Measurements from ENCODE around the gene PKNOX2. TPM values are rescaled to one million over a fixed set of nuclear protein-coding genes. Genes with fewer than 3 reads are reported as not detected.

PKNOX2 gene
- total RNA-seq, 2 donors from 2014 or later: 4.0 to 6.9 TPM

GRCh38 chr11:125192183-125192582 is 27.6 kb downstream of the PKNOX2 start:
- 56 to 71% methylated on average over 6 to 9 of the region's 9 CpGs for WGBS, 2 experiments (ENCODE audit: insufficient coverage in 1 of 2, insufficient read length in 1 of 2)
- Histone ChIP-seq H3K27me3 (ENCODE audit: control insufficient read depth, insufficient read depth, low read length, poor library complexity, severe bottlenecking) (no peaks in the 10 kb centered on the region), H3K36me3 (ENCODE audit: control insufficient read depth, insufficient read depth, low read length) (no peaks in the 10 kb centered on the region), H3K27ac (ENCODE audit: low read depth, low read length) (peak overlapping the region; percentile 42), H3K9ac (ENCODE audit: extremely low read depth, low read length, poor library complexity, severe bottlenecking) (no peak overlapping the region), H3K4me1 (ENCODE audit: control insufficient read depth, insufficient read depth, low read length) (peaks cover 17% of the 10 kb centered on the region), H3K4me3 (ENCODE audit: low read length) (no peak overlapping the region), H3K9me3 (ENCODE audit: control insufficient read depth, low read length) (peaks cover under 1% of the 10 kb centered on the region)
- peak; percentile 56 for DNase-seq
- Mint-ChIP-seq H3K4me3 (no peak overlapping the region), H3K27ac (peak overlapping the region; percentile 1), H3K4me1 (peaks cover 35% of the 10 kb centered on the region), H3K27me3 (ENCODE audit: insufficient read depth) (peaks cover 34% of the 10 kb centered on the region), H3K9me3 (no peaks in the 10 kb centered on the region), H3K36me3 (ENCODE audit: low read depth) (no peaks in the 10 kb centered on the region)
- TF ChIP-seq CTCF (conservative IDR thresholded peaks at IDR 0.05): peak; percentile 42

DNA sequence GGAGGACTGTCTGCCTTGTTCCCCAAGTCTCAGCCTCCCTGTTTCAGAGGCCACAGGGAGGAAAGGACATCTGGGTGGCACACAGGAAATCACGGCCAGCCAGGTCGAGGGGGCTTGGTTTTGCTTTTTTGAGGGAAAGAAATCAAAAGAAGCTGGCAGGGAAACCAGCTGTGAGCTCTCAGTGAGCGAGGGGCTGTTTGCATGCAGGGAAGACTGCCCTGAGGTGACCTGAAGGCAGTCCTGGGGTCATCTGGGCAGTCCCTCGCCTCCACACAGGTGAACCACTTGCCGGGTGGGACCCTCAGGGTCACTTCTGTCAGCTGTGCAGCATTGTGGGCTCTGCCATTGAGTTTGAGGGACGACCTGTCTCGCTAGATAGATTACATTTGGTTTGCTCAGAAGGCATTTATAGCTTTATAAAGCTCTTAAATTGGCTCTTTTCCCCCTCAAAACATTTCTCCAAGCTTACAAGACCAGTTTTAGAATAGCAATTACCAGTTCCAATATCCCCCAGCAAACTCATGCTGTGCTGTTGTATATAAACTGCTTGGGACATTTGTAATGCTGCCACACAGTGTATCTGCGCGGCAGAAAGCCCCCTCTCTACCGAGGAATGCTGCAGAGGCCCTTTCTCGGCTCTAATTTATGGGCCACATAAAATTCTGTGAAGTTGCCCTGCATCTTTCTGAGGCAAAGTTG is 28.3 kb downstream of the PKNOX2 start:
- TF ChIP-seq CTCF (conservative IDR thresholded peaks at IDR 0.05): no peak
- DNase-seq: no peak
- no peaks in the 10 kb centered on the region for H3K36me3 ChIP-seq (ENCODE audit: control insufficient read depth, insufficient read depth, low read length)
- peaks cover 17% of the 10 kb centered on the region for H3K4me1 ChIP-seq (ENCODE audit: control insufficient read depth, insufficient read depth, low read length)
- H3K4me3 ChIP-seq (ENCODE audit: low read length): no peak overlapping the region
- H3K27ac Mint-ChIP-seq: no peak overlapping the region
- no peaks in the 10 kb centered on the region for H3K9me3 Mint-ChIP-seq
- WGBS, 2 experiments (ENCODE audit: insufficient coverage in 1 of 2, insufficient read length in 1 of 2): 77 to 91% methylated on average over 11 of the region's 11 CpGs
- H3K27me3 ChIP-seq (ENCODE audit: control insufficient read depth, insufficient read depth, low read length, poor library complexity, severe bottlenecking): no peaks in the 10 kb centered on the region
- H3K4me1 Mint-ChIP-seq: peaks cover 32% of the 10 kb centered on the region
- H3K27me3 Mint-ChIP-seq (ENCODE audit: insufficient read depth): peaks cover 34% of the 10 kb centered on the region
- H3K36me3 Mint-ChIP-seq (ENCODE audit: low read depth): no peaks in the 10 kb centered on the region
- no peak overlapping the region for H3K9ac ChIP-seq (ENCODE audit: extremely low read depth, low read length, poor library complexity, severe bottlenecking)
- no peak overlapping the region for H3K4me3 Mint-ChIP-seq
- H3K27ac ChIP-seq (ENCODE audit: low read depth, low read length): peak overlapping the region; percentile 42
- no peaks in the 10 kb centered on the region for H3K9me3 ChIP-seq (ENCODE audit: control insufficient read depth, low read length)

DNA sequence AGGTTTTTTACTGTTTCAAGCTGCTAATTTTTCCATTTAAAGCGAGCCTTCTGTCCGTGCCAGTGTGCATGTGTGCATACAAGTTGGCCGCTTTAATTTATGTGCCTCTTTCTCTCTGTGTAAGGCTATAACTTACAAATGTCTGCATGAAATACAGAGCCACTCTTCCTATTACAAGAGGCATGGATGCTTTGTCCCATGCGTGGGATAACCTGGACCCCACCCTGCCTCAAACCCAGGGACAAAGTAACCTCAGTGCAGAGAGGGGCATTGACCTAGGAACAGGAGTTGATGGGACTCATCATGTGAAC is 28.8 kb downstream of the PKNOX2 start:
- no peaks in the 10 kb centered on the region for H3K36me3 Mint-ChIP-seq (ENCODE audit: low read depth)
- WGBS, 2 experiments (ENCODE audit: insufficient coverage in 1 of 2, insufficient read length in 1 of 2): 91 to 94% methylated on average over 4 of the region's 4 CpGs
- Histone ChIP-seq H3K27me3 (ENCODE audit: control insufficient read depth, insufficient read depth, low read length, poor library complexity, severe bottlenecking) (no peaks in the 10 kb centered on the region), H3K4me3 (ENCODE audit: low read length) (no peak overlapping the region), H3K9ac (ENCODE audit: extremely low read depth, low read length, poor library complexity, severe bottlenecking) (no peak overlapping the region), H3K4me1 (ENCODE audit: control insufficient read depth, insufficient read depth, low read length) (peaks cover 13% of the 10 kb centered on the region), H3K9me3 (ENCODE audit: control insufficient read depth, low read length) (no peaks in the 10 kb centered on the region), H3K36me3 (ENCODE audit: control insufficient read depth, insufficient read depth, low read length) (no peaks in the 10 kb centered on the region), H3K27ac (ENCODE audit: low read depth, low read length) (no peak overlapping the region)
- peaks cover 27% of the 10 kb centered on the region for H3K4me1 Mint-ChIP-seq
- H3K27me3 Mint-ChIP-seq (ENCODE audit: insufficient read depth): peaks cover 34% of the 10 kb centered on the region
- no peak overlapping the region for H3K27ac Mint-ChIP-seq
- DNase-seq: no peak
- H3K4me3 Mint-ChIP-seq: no peak overlapping the region
- no peaks in the 10 kb centered on the region for H3K9me3 Mint-ChIP-seq
- no peak for TF ChIP-seq CTCF (conservative IDR thresholded peaks at IDR 0.05)

Measured in endodermal cell (in vitro differentiated cells).